ENCODE results near the gene IZUMO4. TPM values are rescaled to one million over a fixed set of nuclear protein-coding genes. Genes with fewer than 3 reads are reported as not detected.

Gene IZUMO4
- total RNA-seq, 1 donor from 2014 or later, result 5.8 TPM

- H3K9ac ChIP-seq (ENCODE audit: low read length), result no peak overlapping the region
- DNase-seq (ENCODE audit: low read depth) (no peak), FAIRE-seq (no peak)
- no peaks in the 10 kb centered on the region for H3K27me3 ChIP-seq (ENCODE audit: insufficient read depth, low read length)
- TF ChIP-seq EZH2 (IDR thresholded peaks at IDR 0.05; ENCODE audit: insufficient read depth, low read length) (no peak), CTCF (IDR thresholded peaks at IDR 0.05; ENCODE audit: insufficient read depth, low read depth, low read length) (no peak)
- no peaks in the 10 kb centered on the region for H3K4me1 ChIP-seq (ENCODE audit: insufficient read depth, low read length)
- H3K9me3 ChIP-seq (ENCODE audit: insufficient read depth, low read depth, low read length), result no peaks in the 10 kb centered on the region
- H3K4me2 ChIP-seq (ENCODE audit: low read length), result no peak overlapping the region
- no peak overlapping the region for H2AFZ ChIP-seq (ENCODE audit: low read depth, low read length)
- no peak overlapping the region for H3K27ac ChIP-seq (ENCODE audit: low read depth, low read length)
- H3K36me3 Mint-ChIP-seq (ENCODE audit: low read depth, unreplicated experiment), result peaks cover 20% of the 10 kb centered on the region
- H3K9me3 Mint-ChIP-seq (ENCODE audit: unreplicated experiment), result no peaks in the 10 kb centered on the region
- no peak overlapping the region for H3K4me3 Mint-ChIP-seq (ENCODE audit: unreplicated experiment)
- no peaks in the 10 kb centered on the region for H3K27me3 Mint-ChIP-seq (ENCODE audit: low read depth, unreplicated experiment)
- no peak overlapping the region for H3K4me3 ChIP-seq (ENCODE audit: insufficient read depth, low read depth, low read length)
- H4K20me1 ChIP-seq (ENCODE audit: insufficient read depth, low read length), result peaks cover 50% of the 10 kb centered on the region
- peaks cover 13% of the 10 kb centered on the region for H3K36me3 ChIP-seq (ENCODE audit: insufficient read depth, low read length)
- peaks cover 34% of the 10 kb centered on the region for H3K79me2 ChIP-seq (ENCODE audit: insufficient read depth, low read length)
- no peak overlapping the region for H3K27ac Mint-ChIP-seq (ENCODE audit: unreplicated experiment)
- no peaks in the 10 kb centered on the region for H3K4me1 Mint-ChIP-seq (ENCODE audit: low read depth, unreplicated experiment)
Observed at GRCh38 chr19:2079865-2080301, 16.8 kb upstream of the IZUMO4 start.

GRCh38 chr19:2080336-2080988, 16.3 kb upstream of the IZUMO4 start:
- H3K4me2 ChIP-seq (ENCODE audit: low read length), result no peak overlapping the region
- no peaks in the 10 kb centered on the region for H3K27me3 Mint-ChIP-seq (ENCODE audit: low read depth, unreplicated experiment)

More at GRCh38 chr19:2080336-2080988, 16.3 kb upstream of the IZUMO4 start:
- FAIRE-seq (no peak), DNase-seq (ENCODE audit: low read depth) (no peak)
- H3K79me2 ChIP-seq (ENCODE audit: insufficient read depth, low read length), result peaks cover 34% of the 10 kb centered on the region
- H3K9me3 ChIP-seq (ENCODE audit: insufficient read depth, low read depth, low read length), result no peaks in the 10 kb centered on the region
- TF ChIP-seq CTCF (IDR thresholded peaks at IDR 0.05; ENCODE audit: insufficient read depth, low read depth, low read length) (no peak), EZH2 (IDR thresholded peaks at IDR 0.05; ENCODE audit: insufficient read depth, low read length) (no peak)
- H2AFZ ChIP-seq (ENCODE audit: low read depth, low read length), result no peak overlapping the region
- H3K4me3 Mint-ChIP-seq (ENCODE audit: unreplicated experiment), result peak overlapping the region; percentile 5
- peaks cover 50% of the 10 kb centered on the region for H4K20me1 ChIP-seq (ENCODE audit: insufficient read depth, low read length)
- peaks cover 5% of the 10 kb centered on the region for H3K4me1 Mint-ChIP-seq (ENCODE audit: low read depth, unreplicated experiment)
- H3K36me3 ChIP-seq (ENCODE audit: insufficient read depth, low read length), result peaks cover 13% of the 10 kb centered on the region
- H3K4me1 ChIP-seq (ENCODE audit: insufficient read depth, low read length), result no peaks in the 10 kb centered on the region
- H3K27ac ChIP-seq (ENCODE audit: low read depth, low read length), result no peak overlapping the region
- H3K9ac ChIP-seq (ENCODE audit: low read length), result no peak overlapping the region
- no peaks in the 10 kb centered on the region for H3K9me3 Mint-ChIP-seq (ENCODE audit: unreplicated experiment)
- peaks cover 24% of the 10 kb centered on the region for H3K36me3 Mint-ChIP-seq (ENCODE audit: low read depth, unreplicated experiment)
- H3K27ac Mint-ChIP-seq (ENCODE audit: unreplicated experiment), result no peak overlapping the region
- H3K27me3 ChIP-seq (ENCODE audit: insufficient read depth, low read length), result no peaks in the 10 kb centered on the region
- no peak overlapping the region for H3K4me3 ChIP-seq (ENCODE audit: insufficient read depth, low read depth, low read length)

All from astrocyte (in vitro differentiated cells and primary cell).